ENCODE data around the gene KSR1. TPM values are rescaled to one million over a fixed set of nuclear protein-coding genes. Genes with fewer than 3 reads are reported as not detected.

The KSR1 gene
- total and polyA plus RNA-seq, 2 of the 8 experiments (the other 6 are each of a cell fraction or from before 2014, with no cell fraction given), result 14.1 to 34.7 TPM

- H3K9ac ChIP-seq (replicated peaks in 1 of 4; ENCODE audit: extremely low read depth in 1 of 4, low read depth in 3 of 4, low read length in 3 of 4), result no peak overlapping the region
- no peak overlapping the region for H2AK5ac ChIP-seq (ENCODE audit: low read depth, low read length)
- no peak for FAIRE-seq
- H4K5ac ChIP-seq (ENCODE audit: insufficient read length, low read depth, low read length), result no peak overlapping the region
- H3K23ac ChIP-seq (ENCODE audit: insufficient read length), result no peak overlapping the region
- no peak overlapping the region for H3K18ac ChIP-seq (ENCODE audit: extremely low read depth, low read length)
- peaks cover under 1 to 6% (median 4%) of the 10 kb centered on the region in 4 experiments; a peak in 4 of 8 replicates for H3K36me3 ChIP-seq (ENCODE audit: control insufficient read depth in 2 of 4, insufficient read depth in 4 of 4, low read length in 3 of 4)
- CTCF ChIA-PET (ENCODE audit: partially characterized antibody), result interaction anchor here (0.6 kb wide), 1 partner anchor 137 kb away, joined by 4 read pairs; no protein-coding TSS in a partner anchor
- H2AFZ ChIP-seq (ENCODE audit: low read length), result no peak overlapping the region
- no peak overlapping the region for H3K14ac ChIP-seq (ENCODE audit: insufficient read length)
- H3K79me2 ChIP-seq (ENCODE audit: control insufficient read depth in 1 of 2, insufficient read depth in 2 of 2, low read length in 2 of 2), result no peaks in the 10 kb centered on the region
- 85% methylated on average over 10 of the region's 10 CpGs; no CpG with 5 or more reads in 1 of the 2 experiments for WGBS, 2 experiments (ENCODE audit: extremely low coverage in 1 of 2, insufficient coverage in 1 of 2, insufficient read length in 1 of 2, insufficient replicate concordance in 2 of 2, low coverage in 1 of 2, low lambda C conversion rate in 2 of 2, missing lambda C conversion rate in 1 of 2)
- no peak overlapping the region for H3K27ac ChIP-seq (ENCODE audit: low read depth, low read length)
- no peaks in the 10 kb centered on the region for H3K9me3 ChIP-seq (ENCODE audit: insufficient read depth in 2 of 2, low read depth in 1 of 2, low read length in 1 of 2)
- H2BK120ac ChIP-seq (replicated peaks; ENCODE audit: low read depth, low read length), result no peak overlapping the region
- no peak overlapping the region for H2BK20ac ChIP-seq (ENCODE audit: low read length)
- H3K27me3 ChIP-seq (replicated peaks in 1 of 4; ENCODE audit: control insufficient read depth in 3 of 4, extremely low read depth in 1 of 4, insufficient read depth in 3 of 4, low read length in 3 of 4), result no peaks in the 10 kb centered on the region
- H2BK12ac ChIP-seq (ENCODE audit: low read depth, low read length), result no peak overlapping the region
- no peak overlapping the region for H3K4me3 ChIP-seq (ENCODE audit: extremely low read depth in 1 of 4, insufficient read depth in 2 of 4, low read depth in 3 of 4, low read length in 4 of 4)
- H4K91ac ChIP-seq (replicated peaks; ENCODE audit: insufficient read length, low read length), result no peak overlapping the region
- no peak overlapping the region for H3K4me2 ChIP-seq (ENCODE audit: insufficient read depth in 1 of 2, low read depth in 2 of 2, low read length in 2 of 2)
- POLR2A ChIA-PET (ENCODE audit: partially characterized antibody), result no interaction called here
- H3K56ac ChIP-seq (replicated peaks; ENCODE audit: insufficient read length, low read depth, low read length), result no peak overlapping the region
- peaks cover 0 to 4% (median 0%) of the 10 kb centered on the region in 4 experiments; a peak in 2 of 7 replicates for H3K4me1 ChIP-seq (replicated peaks in 1 of 4; ENCODE audit: control insufficient read depth in 3 of 4, insufficient read depth in 4 of 4, low read length in 3 of 4)
- no peaks in the 10 kb centered on the region for H3K23me2 ChIP-seq (ENCODE audit: low read depth, low read length)
- H4K8ac ChIP-seq (ENCODE audit: extremely low read depth, insufficient read depth, low read length), result no peak overlapping the region
- no peak overlapping the region for H3K4ac ChIP-seq (replicated peaks; ENCODE audit: insufficient read length, low read depth, low read length)
- no peak overlapping the region for H2BK15ac ChIP-seq (ENCODE audit: low read length)
- DNase-seq (ENCODE audit: low read depth in 1 of 2, low spot score in 2 of 2), result no peak
- no peak overlapping the region for H2BK5ac ChIP-seq (ENCODE audit: low read depth, low read length)
- no peaks in the 10 kb centered on the region for H4K20me1 ChIP-seq (replicated peaks in 1 of 2; ENCODE audit: control insufficient read depth in 1 of 2, insufficient read depth in 2 of 2, low read length in 2 of 2)
- H3K79me1 ChIP-seq (ENCODE audit: low read depth, low read length), result no peaks in the 10 kb centered on the region
- TF ChIP-seq SIRT6 (IDR thresholded peaks at IDR 0.05; ENCODE audit: low read length) (no peak), POLR2AphosphoS5 (IDR thresholded peaks at IDR 0.05; ENCODE audit: low read depth, low read length) (no peak), CTBP2 (IDR thresholded peaks at IDR 0.05; ENCODE audit: borderline replicate concordance, insufficient read depth, insufficient read length, low read length) (no peak), SAP30 (IDR thresholded peaks at IDR 0.05; ENCODE audit: insufficient read depth, insufficient replicate concordance, low read length) (no peak), ZNF274 (IDR thresholded peaks at IDR 0.05; ENCODE audit: borderline replicate concordance, extremely low read depth, low read length) (no peak), TBP (IDR thresholded peaks at IDR 0.05; ENCODE audit: low read depth, low read length) (no peak), KDM4A (IDR thresholded peaks at IDR 0.05; ENCODE audit: low read depth, low read length, severe bottlenecking) (no peak), HDAC6 (IDR thresholded peaks at IDR 0.05; ENCODE audit: low read depth, low read length) (no peak), ASH2L (IDR thresholded peaks at IDR 0.05; ENCODE audit: low read length) (no peak), BRCA1 (IDR thresholded peaks at IDR 0.05; ENCODE audit: low read depth, low read length) (no peak), CREB1 (IDR thresholded peaks at IDR 0.05) (no peak), TAF7 (optimal IDR thresholded peaks at IDR 0.05; ENCODE audit: borderline replicate concordance, low read depth, low read length) (no peak)
These were observed 171.3 kb downstream of the KSR1 start for GRCh38 chr17:27627514-27627913.

All from H1 (cell line).